WTC11 (cell line): ENCODE results near the gene GPRIN2.
"Not testable (repeated sequence)": the region's sequence is repeated elsewhere in the genome, so short reads cannot be mapped to it uniquely, and the experiment has no call there.

Experiments used
- CREB1 ChIP-seq: sonication (generic); formaldehyde crosslinking; IDR thresholded peaks from 2 replicates; pipeline ENCODE4 v1.8.0; 2023; ENCODE audit warnings: mild to moderate bottlenecking, missing genetic modification reagents
- CTCF ChIP-seq: fragments of 200-600 bp; IDR thresholded peaks from 2 replicates; pipeline ENCODE4 v1.8.0; 2022; ENCODE audit warnings: antibody characterized with exemption
- E2F5 ChIP-seq: sonication (generic); formaldehyde crosslinking; IDR thresholded peaks from 2 replicates; pipeline ENCODE4 v1.8.1; 2022; ENCODE audit warnings: mild to moderate bottlenecking, moderate library complexity, missing genetic modification reagents
- EMX1 ChIP-seq: fragments of 250-450 bp; sonication (Bioruptor Pico); IDR thresholded peaks from 2 replicates; pipeline ENCODE4 v1.8.0; 2021; ENCODE audit warnings: mild to moderate bottlenecking
- ZNF512 ChIP-seq: sonication (generic); formaldehyde crosslinking; IDR thresholded peaks from 2 replicates; pipeline ENCODE4 v1.8.1; 2022; ENCODE audit warnings: missing genetic modification reagents, borderline replicate concordance

- not testable (repeated sequence) for TF ChIP-seq CTCF; EMX1; CREB1 (CRISPR knock-in tag); ZNF512 (CRISPR knock-in tag); E2F5 (CRISPR knock-in tag)
Observed at GRCh38 chr10:46570655-46571054, 14.2 kb upstream of the GPRIN2 start.
